ENCODE data around the gene MRPS18A. TPM values are rescaled to one million over a fixed set of nuclear protein-coding genes. Genes with fewer than 3 reads are reported as not detected.

MRPS18A gene
- total and polyA plus RNA-seq, 9 of the 15 experiments (the other 6 are each of a cell fraction or from before 2014, with no cell fraction given), result 87.5 to 243 (median 125) TPM

DNA sequence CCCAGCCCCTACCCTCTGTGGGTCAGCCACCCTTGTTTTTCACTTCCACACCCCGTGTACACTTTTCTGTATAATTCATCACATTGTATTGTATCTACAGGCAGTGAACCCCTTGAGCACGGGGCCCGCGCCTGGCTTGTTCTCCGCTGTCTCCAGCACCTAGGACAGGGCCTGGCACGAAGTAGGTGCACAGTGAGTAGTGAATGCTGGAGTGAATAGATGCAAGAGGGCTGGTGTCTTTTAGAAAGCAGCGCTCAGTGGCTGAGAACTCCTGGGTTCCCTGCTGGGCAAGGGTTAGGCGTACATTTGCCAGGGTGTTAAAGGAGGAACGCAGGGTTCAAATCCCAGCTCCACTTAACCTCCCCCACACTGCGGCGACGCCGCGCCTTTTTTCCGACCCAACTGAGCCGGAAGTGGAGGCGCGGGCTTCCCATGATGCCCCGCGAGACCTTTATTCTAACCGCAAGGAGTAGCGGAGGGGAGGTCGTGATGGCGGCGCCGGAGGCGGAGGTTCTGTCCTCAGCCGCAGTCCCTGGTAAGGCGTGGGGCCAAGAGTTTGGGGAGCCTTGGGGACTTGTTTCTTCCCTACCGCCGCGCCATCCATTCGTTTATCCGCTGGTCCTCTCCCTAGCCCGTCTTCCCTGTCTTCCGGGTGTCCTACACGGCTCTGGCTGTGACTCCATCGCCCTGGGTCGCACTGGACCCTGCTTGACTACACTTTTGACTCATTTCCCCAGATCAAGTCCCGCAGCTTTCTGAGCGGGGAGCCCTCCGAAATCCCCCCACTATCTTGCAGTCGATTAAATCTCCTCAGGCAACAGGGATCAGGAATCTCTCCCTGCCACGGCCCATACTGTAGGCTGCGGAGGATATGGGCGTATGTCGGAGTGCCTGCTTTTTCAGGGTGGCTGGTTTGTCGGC, 51.9 kb downstream of the MRPS18A start, which contains the start of gene MAD2L1BP (continued):
- TF ChIP-seq RAD21 (CRISPR knock-in tag; conservative IDR thresholded peaks at IDR 0.05 in 1 of 2, IDR thresholded peaks at IDR 0.05 in 1 of 2), result peak; percentile 9 to 24; a peak in 1 of 4 replicates
- no peak for TF ChIP-seq PTRF (tag; IDR thresholded peaks at IDR 0.05)
- TF ChIP-seq HMG20B (CRISPR knock-in tag; IDR thresholded peaks at IDR 0.05), result peak; percentile 83; the same call in 1 of the 2 replicates
- TF ChIP-seq ETV1 (tag; conservative IDR thresholded peaks at IDR 0.05; ENCODE audit: low read depth), result peak; percentile 98
- TF ChIP-seq ZNF431 (CRISPR knock-in tag; IDR thresholded peaks at IDR 0.05), result 0 out of 2 replicates have a peak, but pooled peaks have one; percentile 54
- TF ChIP-seq ZNF12 (CRISPR knock-in tag; IDR thresholded peaks at IDR 0.05), result peak; percentile 69; the same call in 1 of the 2 replicates
- TF ChIP-seq ZBTB49 (CRISPR knock-in tag; IDR thresholded peaks at IDR 0.05; ENCODE audit: borderline replicate concordance), result no peak
- TF ChIP-seq ZNF436 (CRISPR knock-in tag; IDR thresholded peaks at IDR 0.05), result no peak
- TF ChIP-seq E4F1 (CRISPR knock-in tag; IDR thresholded peaks at IDR 0.05; ENCODE audit: borderline replicate concordance), result peak; percentile 75; the same call in 1 of the 2 replicates
- peak; percentile 78; the same call in 1 of the 2 replicates for TF ChIP-seq KLF6 (CRISPR knock-in tag; IDR thresholded peaks at IDR 0.05; ENCODE audit: borderline replicate concordance)
- peak; percentile 98 for TF ChIP-seq HDAC2 (IDR thresholded peaks at IDR 0.05)
- TF ChIP-seq NFRKB (IDR thresholded peaks at IDR 0.05; ENCODE audit: low read depth), result peak; percentile 97
